Skeletal muscle tissue (tissue), 5 donors: ENCODE data around the gene HIKESHI. TPM values are rescaled to one million over a fixed set of nuclear protein-coding genes. Genes with fewer than 3 reads are reported as not detected.

Source experiments
- H3K27ac ChIP-seq: one replicate; pipeline ENCODE4 v1.7.0; 2013; ENCODE audit warnings: mild to moderate bottlenecking, low read depth, low read length, inconsistent platforms
- H3K27me3 ChIP-seq, 3 donors: one replicate each; pipeline ENCODE4 v1.7.0; 2013; ENCODE audit warnings: low read length in 3 of 3; ENCODE audit not compliant: control insufficient read depth in 3 of 3, insufficient read depth in 3 of 3
- H3K36me3 ChIP-seq, 3 donors: one replicate each; pipeline ENCODE4 v1.7.0; 2013; ENCODE audit warnings: low read length in 3 of 3; ENCODE audit not compliant: control insufficient read depth in 3 of 3, insufficient read depth in 3 of 3
- H3K4me1 ChIP-seq, 3 donors: one replicate each; pipeline ENCODE4 v1.7.0; 2013; ENCODE audit warnings: low read length in 3 of 3, mild to moderate bottlenecking in 3 of 3; ENCODE audit not compliant: control insufficient read depth in 3 of 3, insufficient read depth in 3 of 3
- H3K4me3 ChIP-seq, 3 donors: one replicate each; pipeline ENCODE4 v1.7.0; 2013; ENCODE audit warnings: low read length in 3 of 3
- H3K9ac ChIP-seq, 3 donors: one replicate each; pipeline ENCODE4 v1.7.0; 2013; ENCODE audit warnings: low read length in 3 of 3, mild to moderate bottlenecking in 3 of 3, moderate library complexity in 2 of 3, low read depth in 1 of 3
- H3K9me3 ChIP-seq, 3 donors: one replicate each; pipeline ENCODE4 v1.7.0; 2013; ENCODE audit warnings: low read length in 3 of 3; ENCODE audit not compliant: control insufficient read depth in 3 of 3
- small RNA-seq: library from RNA; depleted of rRNA; stranded (forward); fragments of <200 nt; gene quantifications from one replicate; pipeline ENCODE3, GENCODE V24; 2014
- total RNA-seq: library from RNA; depleted of rRNA; stranded (reverse); fragments of >200 nt; gene quantifications from one replicate; pipeline ENCODE4 v1.2.3, GENCODE V29; 2014
- donor health status: Osteomylitis.

Gene HIKESHI
- total RNA-seq, 1 donor from 2014 or later = 59.0 TPM

DNA sequence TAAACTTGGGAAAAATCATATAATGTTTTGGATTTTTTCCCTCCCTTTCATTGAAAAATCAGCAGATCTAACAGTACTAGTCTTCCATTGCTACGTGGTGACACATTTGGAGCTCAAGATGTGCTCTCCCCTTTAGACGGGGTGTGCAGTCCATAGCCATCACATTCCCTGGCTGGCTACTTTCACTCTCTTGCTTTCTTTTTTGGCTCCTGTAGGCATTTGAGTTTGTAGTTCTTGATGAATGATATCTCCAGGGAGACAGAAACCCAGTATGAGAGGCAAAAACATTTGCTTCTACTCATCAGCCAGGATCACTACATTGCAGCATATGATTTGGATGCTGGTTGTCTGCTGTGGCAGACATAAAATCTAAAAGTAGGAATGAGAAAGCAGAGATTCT is 84.7 kb downstream of the HIKESHI start:
- no peaks in the 10 kb centered on the region for H3K36me3 ChIP-seq
- no peak overlapping the region for H3K27ac ChIP-seq
- H3K9ac ChIP-seq = no peak overlapping the region
- H3K4me3 ChIP-seq = no peak overlapping the region
- H3K4me1 ChIP-seq = peaks cover 0 to 4% (median 0%) of the 10 kb centered on the region in 3 donors
- no peaks in the 10 kb centered on the region for H3K27me3 ChIP-seq
- H3K9me3 ChIP-seq = no peaks in the 10 kb centered on the region

DNA sequence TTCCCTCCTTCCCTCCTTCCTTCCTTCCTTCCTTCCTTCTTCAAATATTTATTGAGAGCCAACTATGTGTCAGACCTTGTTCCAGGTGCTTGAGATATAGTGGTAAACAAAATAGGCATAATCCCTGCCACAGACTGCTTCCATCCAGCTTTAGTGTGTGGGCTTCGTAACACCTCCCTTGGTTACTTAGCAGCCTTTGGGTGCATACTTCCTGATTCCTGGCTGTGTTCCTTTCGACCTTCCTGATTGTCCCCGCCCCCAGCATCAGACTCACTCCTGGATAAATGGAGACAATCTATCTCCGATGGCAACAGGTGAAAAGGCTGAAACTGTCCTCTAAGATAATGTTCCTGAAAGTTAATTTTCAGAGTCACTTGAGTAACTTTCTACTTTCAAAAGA is 86.2 kb downstream of the HIKESHI start:
- no peak overlapping the region for H3K27ac ChIP-seq
- H3K4me3 ChIP-seq = no peak overlapping the region
- no peaks in the 10 kb centered on the region for H3K9me3 ChIP-seq
- H3K4me1 ChIP-seq = peaks cover 0 to 4% (median 0%) of the 10 kb centered on the region in 3 donors
- no peaks in the 10 kb centered on the region for H3K36me3 ChIP-seq
- H3K27me3 ChIP-seq = no peaks in the 10 kb centered on the region
- no peak overlapping the region for H3K9ac ChIP-seq

- H3K9ac ChIP-seq = no peak overlapping the region
- H3K4me1 ChIP-seq = peaks cover 0 to 9% (median 0%) of the 10 kb centered on the region in 3 donors
- H3K27ac ChIP-seq = no peak overlapping the region
- no peaks in the 10 kb centered on the region for H3K9me3 ChIP-seq
- H3K36me3 ChIP-seq = no peaks in the 10 kb centered on the region
- no peak overlapping the region for H3K4me3 ChIP-seq
- H3K27me3 ChIP-seq = no peaks in the 10 kb centered on the region
Measured at GRCh38 chr11:86390487-86390886, 88.4 kb downstream of the HIKESHI start.

DNA sequence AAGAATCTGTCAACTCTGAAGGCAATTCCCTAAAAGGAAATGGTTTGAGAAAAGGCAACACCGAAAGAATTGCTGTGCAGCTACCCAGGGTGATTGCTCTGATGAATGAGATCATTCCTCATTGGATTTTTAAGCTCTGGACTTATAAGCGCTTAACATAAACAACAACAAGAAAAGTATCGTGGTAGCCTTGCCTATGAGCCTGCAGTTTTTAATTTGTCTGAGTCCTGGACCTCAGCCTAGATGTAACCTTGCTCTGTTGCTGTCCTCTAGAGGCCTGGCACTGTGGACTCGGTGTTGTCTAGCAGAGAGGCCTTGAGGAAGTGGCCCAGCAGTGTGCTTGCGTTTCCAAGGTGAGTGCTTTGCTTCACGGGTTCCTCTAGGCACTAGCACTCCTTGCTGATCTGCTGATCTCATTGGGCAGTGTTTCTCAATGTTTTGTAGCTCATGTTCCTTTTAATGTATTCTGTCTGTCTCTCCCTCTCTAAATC is 93.1 kb downstream of the HIKESHI start:
- Histone ChIP-seq H3K36me3 (no peaks in the 10 kb centered on the region), H3K27me3 (no peaks in the 10 kb centered on the region), H3K9me3 (no peaks in the 10 kb centered on the region), H3K4me1 (peaks cover 0 to 5% (median 0%) of the 10 kb centered on the region in 3 donors), H3K27ac (peak overlapping the region; percentile 57), H3K4me3 (peak overlapping the region in 1 of 3 donors; percentile 23), H3K9ac (no peak overlapping the region)

Small RNA genes lying within 50 kb of the gene (small RNA-seq; reads per million reads assigned to genes)
- not detected for gene RN7SL225P

Other genes with a start within 250 kb of the HIKESHI start
- 707 TPM for gene PICALM, start 233.2 kb upstream of the HIKESHI start, total RNA-seq
- 23.5 TPM for gene EED, start 57.5 kb upstream of the HIKESHI start, total RNA-seq
- 0.52 TPM for gene CCDC81, start 72.6 kb downstream of the HIKESHI start, total RNA-seq